ENCODE data around the gene SLC24A3.

GRCh38 chr20:19289451-19289850, 77.0 kb downstream of the SLC24A3 start:
- TF ChIP-seq EZH2phosphoT487 (IDR thresholded peaks at IDR 0.05; ENCODE audit: borderline replicate concordance) (no peak), CTCF (conservative IDR thresholded peaks at IDR 0.05; ENCODE audit: low read length) (no peak)
